CD14-positive monocyte (primary cell): Measurements from ENCODE around the gene HNF1B. TPM values are rescaled to one million over a fixed set of nuclear protein-coding genes. Genes with fewer than 3 reads are reported as not detected.

Experiments
- DNase-seq, 3 donors: peaks; one replicate each; pipeline ENCODE4 v3.0.0-alpha.2; 2011 to 2022
- H2AFZ ChIP-seq: 2 replicates; pipeline ENCODE4 v1.6.0; 2012; ENCODE audit warnings: mild to moderate bottlenecking, low read depth, low read length, inconsistent platforms; ENCODE audit not compliant: insufficient read depth, poor library complexity, severe bottlenecking
- H3K27ac ChIP-seq, 2 donors: 1 replicate in 1 of 2; 2 replicates in 1 of 2; pipeline ENCODE4 v1.5.1; 2012 to 2013; ENCODE audit warnings: low read length in 2 of 2, control low read depth in 1 of 2, inconsistent platforms in 1 of 2, low read depth in 1 of 2, mild to moderate bottlenecking in 1 of 2
- H3K27me3 ChIP-seq, 2 donors: one replicate each; pipeline versions ENCODE4 v1.6.0 to v1.6.1; 2011 to 2013; ENCODE audit warnings: low read length in 2 of 2; ENCODE audit not compliant: control insufficient read depth in 2 of 2, insufficient read depth in 2 of 2
- H3K36me3 ChIP-seq, 2 donors: replicated peaks in 1 of 2; 1 replicate in 1 of 2; 2 replicates in 1 of 2; pipeline versions ENCODE4 v1.5.1 to v1.6.1; 2012 to 2013; ENCODE audit warnings: low read length in 2 of 2, control low read depth in 1 of 2, inconsistent platforms in 1 of 2, mild to moderate bottlenecking in 1 of 2; ENCODE audit not compliant: insufficient read depth in 2 of 2, control insufficient read depth in 1 of 2
- H3K4me1 ChIP-seq, 2 donors: 1 replicate in 1 of 2; 2 replicates in 1 of 2; pipeline versions ENCODE4 v1.5.1 to v1.6.1; 2012 to 2013; ENCODE audit warnings: low read length in 2 of 2, control low read depth in 1 of 2, inconsistent platforms in 1 of 2, mild to moderate bottlenecking in 1 of 2, moderate library complexity in 1 of 2; ENCODE audit not compliant: insufficient read depth in 2 of 2, control insufficient read depth in 1 of 2
- H3K4me2 ChIP-seq: replicated peaks from 2 replicates; pipeline ENCODE3; 2012; ENCODE audit warnings: low read length, moderate library complexity, mild to moderate bottlenecking; ENCODE audit not compliant: poor library complexity, severe bottlenecking; ENCODE audit errors: extremely low read depth
- H3K4me3 ChIP-seq, 3 experiments: fragments of 200-600 bp in 1 of 3; sonication (generic) in 1 of 3; replicated peaks in 1 of 3; 1 replicate in 2 of 3; 2 replicates in 1 of 3; pipeline ENCODE4 v1.5.1; 2011 to 2013; ENCODE audit warnings: low read length in 3 of 3, mild to moderate bottlenecking in 3 of 3, control low read depth in 2 of 3, low read depth in 2 of 3, inconsistent platforms in 1 of 3, moderate library complexity in 1 of 3
- H3K79me2 ChIP-seq: 2 replicates; pipeline ENCODE4 v1.6.0; 2012; ENCODE audit warnings: mild to moderate bottlenecking, control low read depth, inconsistent platforms, low read length, moderate library complexity; ENCODE audit not compliant: insufficient read depth
- H3K9ac ChIP-seq: 2 replicates; pipeline ENCODE4 v1.6.0; 2017; ENCODE audit warnings: low read length, mild to moderate bottlenecking; ENCODE audit not compliant: insufficient read depth, poor library complexity, severe bottlenecking
- H3K9me3 ChIP-seq, 2 donors: replicated peaks in 1 of 2; 1 replicate in 1 of 2; 2 replicates in 1 of 2; pipeline versions ENCODE4 v1.5.1 to v1.6.1; 2012 to 2013; ENCODE audit warnings: low read length in 2 of 2, control low read depth in 1 of 2; ENCODE audit not compliant: control insufficient read depth in 1 of 2, insufficient read depth in 1 of 2
- H4K20me1 ChIP-seq: 2 replicates; pipeline ENCODE4 v1.6.0; 2012; ENCODE audit warnings: mild to moderate bottlenecking, low read length, control low read depth, moderate library complexity; ENCODE audit not compliant: insufficient read depth
- H3K27ac Mint-ChIP-seq, 7 donors: one replicate each; pipeline ENCODE4 v1.8.0; 2020; ENCODE audit warnings: mild to moderate bottlenecking in 7 of 7, mixed read lengths in 7 of 7, moderate library complexity in 6 of 7, inconsistent platforms in 2 of 7
- H3K27me3 Mint-ChIP-seq, 3 donors: one replicate each; pipeline ENCODE4 v1.8.0; 2021 to 2022; ENCODE audit warnings: low read depth in 3 of 3, mild to moderate bottlenecking in 3 of 3, mixed read lengths in 3 of 3, moderate library complexity in 3 of 3, inconsistent platforms in 1 of 3
- H3K36me3 Mint-ChIP-seq, 2 donors: one replicate each; pipeline ENCODE4 v1.8.0; 2020; ENCODE audit warnings: mixed read lengths in 2 of 2, inconsistent platforms in 1 of 2, mild to moderate bottlenecking in 1 of 2
- H3K4me1 Mint-ChIP-seq: one replicate; pipeline ENCODE4 v1.8.0; 2020; ENCODE audit warnings: mild to moderate bottlenecking, mixed read lengths
- H3K4me3 Mint-ChIP-seq, 2 donors: one replicate each; pipeline ENCODE4 v1.8.0; 2020; ENCODE audit warnings: mild to moderate bottlenecking in 2 of 2, mixed read lengths in 2 of 2, moderate library complexity in 1 of 2
- H3K9me3 Mint-ChIP-seq, 7 donors: one replicate each; pipeline ENCODE4 v1.8.0; 2020 to 2022; ENCODE audit warnings: mixed read lengths in 7 of 7, mild to moderate bottlenecking in 6 of 7, moderate library complexity in 6 of 7, inconsistent platforms in 2 of 7
- WGBS: methylation state at CpG from one replicate; pipeline ENCODE4 v1.1.5; 2013; ENCODE audit warnings: missing lambda C conversion rate; ENCODE audit not compliant: insufficient coverage; 5-methylcytosine and 5-hydroxymethylcytosine counted together
- intact Hi-C, 2 donors: fragments of 100-400 bp; cut with micrococcal nuclease; formaldehyde crosslinking; loops; one replicate each; pipeline versions ENCODE4 v1.15.0 to v1.15.1; 2023
- polyA plus RNA-seq, 3 donors: library from polyadenylated mRNA; depleted of rRNA in 1 of 3; unstranded in 2 of 3; stranded (reverse) in 1 of 3; fragments of 300-500 nt in 2 of 3; fragments of >200 nt in 1 of 3; fragmentation: Illumina TruSeq in 2 of 3; gene quantifications; 1 replicate in 2 of 3; 2 replicates in 1 of 3; pipeline ENCODE4 v1.2.3, GENCODE V29; 2012 to 2021
- TF ChIP-seq, protein P1 (sequence below): fragments of 200-600 bp; IDR thresholded peaks from one replicate; pipeline ENCODE4 v1.8.0; 2022; ENCODE audit warnings: antibody characterized with exemption, mild to moderate bottlenecking

Gene HNF1B
- polyA plus RNA-seq, 3 donors, result not detected

DNA sequence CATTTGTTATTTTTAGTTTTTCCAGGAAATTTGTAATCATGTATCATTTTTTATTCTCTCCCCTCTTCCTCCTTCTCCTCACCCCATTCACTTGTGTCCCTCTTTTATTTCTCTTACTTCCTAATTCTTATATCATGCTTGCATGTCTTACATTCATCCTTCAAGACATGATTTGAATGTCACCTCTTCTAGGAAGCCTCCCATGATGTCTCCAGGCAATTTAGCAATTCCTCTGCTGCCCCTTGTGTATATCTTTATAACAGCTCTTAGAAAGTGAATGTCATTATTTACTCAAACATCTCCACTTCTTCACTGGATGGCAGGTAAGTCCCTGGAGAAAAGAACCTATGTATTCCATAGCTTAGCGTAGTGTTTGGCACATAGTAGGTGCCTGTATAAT is 7.8 kb downstream of the HNF1B start:
- H3K4me1 ChIP-seq, result peaks cover 4 to 5% of the 10 kb centered on the region in 2 donors
- intact Hi-C loops, result no loop called here
- DNase-seq, result no peak
- Mint-ChIP-seq H3K27me3 (peaks cover 46 to 70% (median 65%) of the 10 kb centered on the region in 3 donors), H3K4me1 (peaks cover 6% of the 10 kb centered on the region), H3K4me3 (peak overlapping the region in 1 of 2 donors; percentile 32), H3K36me3 (peaks cover 0 to 2% of the 10 kb centered on the region in 2 donors), H3K9me3 (peaks cover 0 to 8% (median 0%) of the 10 kb centered on the region in 7 donors), H3K27ac (no peak overlapping the region)
- H2AFZ ChIP-seq, result no peak overlapping the region
- H3K36me3 ChIP-seq, result no peaks in the 10 kb centered on the region
- H3K79me2 ChIP-seq, result no peaks in the 10 kb centered on the region
- no peak overlapping the region for H3K9ac ChIP-seq
- no CpG with 5 or more reads among the region's 1 CpG for WGBS
- peaks cover 0 to 13% of the 10 kb centered on the region in 2 donors for H3K9me3 ChIP-seq
- no peak overlapping the region for H3K27ac ChIP-seq
- H3K27me3 ChIP-seq, result peaks cover 41 to 54% of the 10 kb centered on the region in 2 donors
- H3K4me3 ChIP-seq, result no peak overlapping the region
- H3K4me2 ChIP-seq, result no peak overlapping the region
- H4K20me1 ChIP-seq, result no peaks in the 10 kb centered on the region
- TF ChIP-seq, protein P1, sequence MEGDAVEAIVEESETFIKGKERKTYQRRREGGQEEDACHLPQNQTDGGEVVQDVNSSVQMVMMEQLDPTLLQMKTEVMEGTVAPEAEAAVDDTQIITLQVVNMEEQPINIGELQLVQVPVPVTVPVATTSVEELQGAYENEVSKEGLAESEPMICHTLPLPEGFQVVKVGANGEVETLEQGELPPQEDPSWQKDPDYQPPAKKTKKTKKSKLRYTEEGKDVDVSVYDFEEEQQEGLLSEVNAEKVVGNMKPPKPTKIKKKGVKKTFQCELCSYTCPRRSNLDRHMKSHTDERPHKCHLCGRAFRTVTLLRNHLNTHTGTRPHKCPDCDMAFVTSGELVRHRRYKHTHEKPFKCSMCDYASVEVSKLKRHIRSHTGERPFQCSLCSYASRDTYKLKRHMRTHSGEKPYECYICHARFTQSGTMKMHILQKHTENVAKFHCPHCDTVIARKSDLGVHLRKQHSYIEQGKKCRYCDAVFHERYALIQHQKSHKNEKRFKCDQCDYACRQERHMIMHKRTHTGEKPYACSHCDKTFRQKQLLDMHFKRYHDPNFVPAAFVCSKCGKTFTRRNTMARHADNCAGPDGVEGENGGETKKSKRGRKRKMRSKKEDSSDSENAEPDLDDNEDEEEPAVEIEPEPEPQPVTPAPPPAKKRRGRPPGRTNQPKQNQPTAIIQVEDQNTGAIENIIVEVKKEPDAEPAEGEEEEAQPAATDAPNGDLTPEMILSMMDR, result no peak

DNA sequence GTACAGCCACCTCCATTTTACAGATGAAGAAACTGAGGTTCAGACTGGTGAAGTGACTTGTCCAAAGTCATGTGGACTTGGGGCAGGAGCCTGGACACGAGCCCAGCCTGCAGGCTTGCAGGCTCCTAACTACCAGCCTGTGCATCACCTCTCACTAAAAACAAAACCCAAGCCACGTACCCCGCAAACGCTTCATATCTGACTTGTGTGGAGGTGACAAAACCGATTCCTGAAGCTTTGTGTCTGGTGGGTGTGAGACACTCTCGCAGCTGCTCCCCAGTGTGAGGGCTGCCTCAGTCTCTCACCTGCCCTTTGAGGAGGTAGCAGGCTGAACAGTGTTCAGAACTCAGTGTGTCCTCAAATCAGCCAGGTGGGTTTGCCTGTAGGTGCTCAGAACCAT is 8.4 kb downstream of the HNF1B start:
- Histone ChIP-seq H3K4me1 (no peaks in the 10 kb centered on the region), H3K4me3 (no peak overlapping the region), H3K79me2 (no peaks in the 10 kb centered on the region), H3K27me3 (peaks cover 34 to 47% of the 10 kb centered on the region in 2 donors), H3K9me3 (peaks cover 0 to 8% of the 10 kb centered on the region in 2 donors), H2AFZ (no peak overlapping the region), H3K36me3 (no peaks in the 10 kb centered on the region), H3K9ac (no peak overlapping the region), H4K20me1 (no peaks in the 10 kb centered on the region), H3K27ac (no peak overlapping the region), H3K4me2 (no peak overlapping the region)
- no peak for DNase-seq
- H3K4me1 Mint-ChIP-seq, result peaks cover 2% of the 10 kb centered on the region
- peaks cover 40 to 66% (median 59%) of the 10 kb centered on the region in 3 donors for H3K27me3 Mint-ChIP-seq
- peaks cover 0 to 3% (median 0%) of the 10 kb centered on the region in 7 donors for H3K9me3 Mint-ChIP-seq
- no CpG with 5 or more reads among the region's 6 CpGs for WGBS
- intact Hi-C loops, result no loop called here
- H3K27ac Mint-ChIP-seq, result peak overlapping the region in 1 of 7 donors; percentile 3
- TF ChIP-seq, protein P1, result no peak
- H3K36me3 Mint-ChIP-seq, result peaks cover 0 to 2% of the 10 kb centered on the region in 2 donors
- peak overlapping the region in 1 of 2 donors; percentile 61 for H3K4me3 Mint-ChIP-seq
